GM21825 (cell line): Measurements from ENCODE around the gene CACNA1C.

Experiments
- ATAC-seq: cut with Tn5 transposase; IDR thresholded peaks from one replicate; pipeline ENCODE4 v1.9.1; 2021; ENCODE audit warnings: mild to moderate bottlenecking, moderate library complexity; ENCODE audit not compliant: unreplicated experiment

The CACNA1C gene

DNA sequence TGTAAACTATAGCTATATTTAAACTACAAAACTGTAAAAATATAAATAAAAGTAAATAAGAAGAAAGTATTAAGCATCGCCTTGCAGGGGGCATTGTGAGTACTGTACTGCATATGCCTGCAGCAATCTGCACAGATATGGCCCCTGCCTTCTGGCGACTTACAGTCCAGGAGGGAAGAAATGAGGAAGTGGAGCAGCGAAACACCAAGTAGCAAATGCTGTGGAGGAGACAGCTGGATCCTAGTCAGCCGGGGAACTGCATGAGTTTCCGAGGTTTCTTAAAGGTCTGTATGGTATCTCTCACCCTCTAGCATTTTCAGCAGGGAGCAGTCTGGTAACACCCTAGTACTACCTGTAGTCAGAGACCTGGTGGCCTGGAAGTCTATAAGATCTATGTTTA, 256.9 kb downstream of the CACNA1C start:
- ATAC-seq: no peak

DNA sequence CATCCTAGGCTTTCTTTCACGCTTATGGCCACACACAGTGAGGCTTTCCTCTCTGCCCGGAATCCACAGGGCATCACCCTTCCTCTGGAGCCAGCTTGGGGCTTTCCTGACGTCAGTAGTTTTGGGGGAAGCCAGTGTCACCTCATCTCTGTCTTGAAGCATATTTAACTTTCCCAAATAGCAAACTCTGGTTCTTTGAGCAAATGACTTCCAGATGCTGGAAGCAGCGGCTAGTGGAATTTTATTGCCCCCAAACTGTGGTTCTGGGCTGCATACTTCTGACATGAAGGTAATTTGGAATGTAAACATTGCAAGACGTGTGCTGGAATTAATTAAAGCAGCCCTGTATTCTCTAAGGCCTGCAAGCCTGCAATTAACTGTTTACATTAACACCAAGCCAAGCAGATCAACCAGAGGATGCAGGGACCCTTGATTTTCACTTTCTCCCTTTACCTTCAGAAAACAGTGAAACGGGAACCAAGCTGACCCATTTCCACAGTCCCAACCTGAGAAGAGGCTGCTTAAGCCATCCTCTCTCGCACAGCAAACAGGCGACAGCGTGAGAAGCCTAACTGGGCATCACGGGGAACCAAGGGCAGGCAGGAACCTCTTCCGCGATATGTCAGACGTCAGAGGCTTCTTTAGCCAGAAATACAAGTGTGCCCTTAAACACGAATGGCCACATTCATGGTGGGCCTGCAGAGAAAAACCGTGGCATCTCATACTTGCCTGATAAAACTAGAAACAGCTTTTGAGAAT, 258.4 kb downstream of the CACNA1C start:
- ATAC-seq: no peak

DNA sequence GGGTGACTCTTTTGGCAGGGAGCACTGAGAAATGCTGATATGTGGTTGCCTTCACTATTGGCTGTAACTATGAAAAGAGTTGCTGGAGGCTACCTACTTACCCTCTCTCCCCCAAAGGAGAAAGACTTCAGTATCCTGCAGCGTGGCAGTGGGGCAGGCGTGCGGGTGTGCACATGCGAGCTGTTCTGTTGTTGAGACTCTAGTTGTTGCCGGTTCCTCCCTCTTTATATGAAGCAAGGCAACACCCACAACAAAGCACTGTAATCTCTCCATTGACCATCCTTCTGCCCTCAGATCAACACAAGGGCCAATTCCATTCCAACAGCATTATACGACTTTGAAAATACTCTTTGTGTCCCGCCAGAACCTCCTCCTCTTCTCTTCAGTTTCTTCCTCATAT, 259.4 kb downstream of the CACNA1C start:
- ATAC-seq: no peak

DNA sequence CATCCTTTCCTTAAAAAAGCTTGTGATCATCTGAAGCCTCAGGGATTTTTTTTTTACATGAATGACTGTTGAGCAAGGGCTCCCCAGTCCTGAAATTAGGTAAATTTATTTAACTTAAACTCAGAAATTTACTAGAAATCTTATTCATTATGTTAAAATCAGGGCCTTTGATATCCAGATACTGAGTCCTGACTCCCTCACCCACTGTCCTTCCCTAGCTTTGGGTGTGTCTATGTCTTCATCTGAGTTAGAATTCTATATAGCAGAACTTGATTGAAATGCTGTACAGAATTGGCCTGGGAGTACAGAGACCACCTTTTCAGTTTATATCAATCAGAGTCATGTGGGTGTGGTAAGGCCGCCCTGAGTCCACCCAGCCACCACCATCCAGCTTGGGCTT, 260.0 kb downstream of the CACNA1C start:
- no peak for ATAC-seq

DNA sequence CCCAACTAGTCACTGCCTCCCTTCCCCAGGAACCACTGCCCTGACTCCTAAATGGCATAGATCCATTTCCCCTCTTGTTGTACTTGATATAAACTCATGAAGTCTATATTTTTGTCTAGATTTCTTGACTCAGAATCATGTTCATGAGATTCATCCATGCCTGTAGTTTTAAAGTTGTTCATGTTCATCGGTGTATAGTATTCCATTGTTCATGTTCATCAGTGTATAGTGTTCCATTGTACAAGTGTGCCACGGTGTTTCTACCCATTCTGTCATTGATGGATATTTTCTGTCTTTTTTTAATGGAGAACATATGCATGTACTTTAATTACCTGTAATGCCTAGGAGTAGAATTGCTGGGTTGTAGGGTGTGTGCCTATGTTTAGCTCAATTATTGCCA, 261.7 kb downstream of the CACNA1C start:
- ATAC-seq: no peak

DNA sequence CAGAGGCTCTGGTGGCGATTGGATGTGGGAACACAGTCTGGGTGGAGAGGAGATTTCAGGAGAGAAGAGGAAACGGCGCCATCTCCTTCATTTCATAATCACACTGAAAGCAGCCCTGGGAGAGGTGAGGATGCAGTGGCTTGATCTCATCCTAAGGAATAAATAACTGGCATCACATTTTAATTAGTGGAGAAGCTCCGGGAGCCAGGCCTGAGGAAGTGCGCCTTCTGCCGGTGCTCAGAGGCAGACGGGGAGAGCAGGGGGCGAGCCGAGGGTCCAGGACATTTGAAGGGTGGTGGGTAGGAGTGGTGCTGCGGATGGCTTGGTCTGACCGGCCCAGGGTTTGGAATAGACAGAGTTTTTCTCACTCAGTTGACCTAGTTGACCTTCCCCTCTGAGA, 265.0 kb downstream of the CACNA1C start:
- ATAC-seq: no peak

DNA sequence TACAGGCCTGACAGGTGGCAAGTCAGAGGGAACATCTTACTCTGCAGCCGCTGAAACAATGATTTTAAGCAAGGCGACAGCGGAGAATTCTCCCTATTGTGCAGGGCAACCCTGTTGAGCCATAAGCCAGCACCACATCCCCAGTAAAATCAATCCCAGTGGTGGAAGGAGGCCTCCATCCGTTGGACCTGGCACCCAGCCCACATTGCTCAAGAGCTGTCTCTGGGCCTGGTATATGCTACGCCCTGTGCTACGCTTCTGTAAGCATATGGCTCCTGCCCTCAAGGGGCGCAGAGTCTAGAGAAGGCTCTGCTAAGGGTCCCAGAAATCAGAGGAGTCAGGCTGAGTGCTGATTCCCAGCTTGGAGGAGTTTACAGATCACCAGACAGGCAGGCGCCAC, 265.5 kb downstream of the CACNA1C start:
- no peak for ATAC-seq

DNA sequence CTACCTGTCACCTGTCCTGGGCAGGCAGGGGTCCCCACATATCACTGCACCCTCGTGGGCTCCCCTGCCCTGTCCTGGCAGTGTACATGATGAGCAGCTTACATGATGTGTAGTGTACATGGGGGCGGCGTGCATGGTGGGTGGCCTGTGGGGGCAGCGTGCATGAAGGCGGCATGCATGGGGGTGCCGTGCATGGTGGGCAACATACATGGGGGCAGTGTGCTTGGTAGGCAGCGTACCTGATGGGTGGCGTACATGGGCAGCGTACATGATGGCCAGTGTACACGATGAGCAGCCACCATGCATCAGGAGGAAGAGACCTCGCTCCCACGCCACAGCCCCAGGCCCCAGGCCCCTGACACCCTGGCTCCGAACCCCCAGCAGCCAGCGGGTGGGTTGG, 266.3 kb downstream of the CACNA1C start:
- no peak for ATAC-seq

DNA sequence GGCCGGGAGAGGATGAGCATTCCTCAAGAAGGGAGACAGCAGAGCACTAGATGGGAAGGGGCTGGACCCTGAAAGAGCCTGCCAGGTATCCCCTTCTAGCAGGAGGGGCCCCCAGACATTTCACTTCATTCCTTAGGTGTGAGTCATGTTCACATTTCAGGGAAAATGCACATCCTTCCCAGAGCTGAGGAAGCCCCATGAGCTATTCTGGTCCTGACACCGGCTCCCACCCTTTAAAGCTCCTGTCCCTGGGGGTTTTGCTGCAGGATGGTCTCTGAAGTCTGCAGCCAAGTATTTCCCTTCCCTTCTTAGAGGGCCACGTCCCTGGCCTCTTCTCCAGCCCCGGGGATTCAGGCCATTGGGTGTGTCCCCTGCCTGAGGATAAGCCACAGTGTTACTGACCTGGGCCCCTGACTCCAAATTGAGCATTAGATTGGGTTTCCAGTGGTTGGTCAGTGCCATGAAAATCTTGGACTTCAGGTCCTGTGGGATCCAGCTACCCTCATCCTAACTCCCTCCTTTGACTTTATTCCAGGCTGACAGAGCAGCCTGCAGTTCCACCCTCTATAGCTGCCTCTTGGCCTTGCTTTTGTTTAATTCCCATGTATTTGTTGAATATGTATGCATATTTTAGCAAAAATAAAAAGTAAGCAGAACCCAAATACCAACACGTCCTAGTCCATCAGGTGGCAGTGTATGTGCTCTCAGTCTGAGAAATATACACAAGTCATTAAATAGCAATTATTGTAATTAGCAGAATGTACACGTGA, 267.1 kb downstream of the CACNA1C start:
- ATAC-seq: no peak

DNA sequence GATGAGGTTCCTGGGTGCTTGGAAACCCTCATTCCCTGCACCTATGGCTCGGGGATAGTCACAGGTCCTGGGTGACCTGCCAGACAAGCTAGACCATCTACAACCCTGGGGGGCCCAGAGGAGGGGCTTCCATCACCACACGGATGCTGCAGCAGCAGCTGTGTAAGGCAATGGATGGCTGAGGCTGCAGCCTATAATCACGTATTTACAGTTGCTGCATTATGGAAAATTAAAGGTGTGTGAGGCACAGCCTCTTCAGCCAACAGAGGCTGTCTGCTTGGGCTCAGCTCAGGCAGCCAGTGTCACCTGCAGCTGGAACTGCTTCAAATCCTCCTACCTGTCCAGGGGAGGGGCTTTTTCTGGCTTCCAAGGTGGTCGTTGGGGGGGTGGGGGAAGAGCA, 268.1 kb downstream of the CACNA1C start:
- ATAC-seq: no peak

DNA sequence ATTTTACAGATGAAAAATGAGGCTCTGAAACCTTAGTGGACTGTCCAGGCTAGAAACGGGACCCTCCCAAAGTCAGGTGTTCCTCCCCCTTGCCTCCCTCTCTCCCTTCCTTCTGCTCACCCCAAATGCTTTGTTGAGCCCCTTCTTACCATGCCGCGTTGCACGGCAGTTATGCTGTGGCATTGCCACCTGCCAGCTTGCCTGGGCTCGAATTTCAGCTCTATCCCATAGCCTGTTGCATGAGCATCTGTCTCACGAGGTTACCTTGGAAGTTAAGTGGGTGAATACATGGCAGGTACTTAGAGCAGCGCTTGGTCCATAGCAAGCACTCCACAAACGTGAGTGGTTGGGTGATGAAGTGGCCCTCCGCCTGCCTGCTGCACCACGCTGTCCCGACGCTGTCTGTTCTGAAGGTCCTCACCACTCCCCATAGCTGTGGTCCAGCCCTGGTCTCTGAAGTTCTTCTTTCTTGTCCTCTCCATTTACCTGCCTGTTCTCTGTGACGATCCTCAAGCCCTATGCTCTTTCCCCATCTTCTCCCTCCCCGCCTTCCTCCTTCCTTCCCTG, 269.9 kb downstream of the CACNA1C start:
- no peak for ATAC-seq

DNA sequence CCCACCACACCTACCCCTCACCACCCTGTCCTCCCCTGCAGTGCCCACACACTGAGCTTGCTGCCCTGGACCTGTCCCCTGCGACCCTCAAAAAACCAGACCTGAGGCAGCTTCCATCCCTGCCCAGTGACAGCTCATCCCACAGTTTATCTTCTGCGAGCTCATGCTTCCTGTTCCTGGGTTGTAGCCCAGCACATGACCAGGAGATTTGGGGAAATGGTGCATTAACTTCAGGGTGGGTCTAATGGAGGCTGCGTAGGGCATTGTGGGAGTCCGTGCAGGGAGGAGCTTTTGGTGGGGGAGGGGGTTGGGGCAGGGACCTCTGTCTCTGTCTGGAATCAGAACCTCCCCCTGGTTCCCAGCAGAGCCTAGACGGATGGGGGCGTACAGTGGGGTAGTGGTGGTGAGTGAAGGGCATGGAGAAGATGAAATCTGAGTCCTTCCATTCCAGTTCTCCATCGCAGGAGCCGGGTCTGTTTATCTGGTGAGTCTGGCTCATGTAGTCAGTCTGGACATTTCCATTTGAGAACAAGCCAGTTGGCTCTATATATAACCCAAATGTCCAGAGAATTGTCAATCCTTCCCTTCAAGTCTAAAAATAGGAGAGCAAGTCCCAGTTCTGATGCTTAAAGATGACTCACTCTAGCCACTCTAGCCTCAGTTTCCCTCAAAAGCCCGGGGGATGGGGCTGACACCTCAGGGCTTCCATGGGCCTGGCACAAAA, 270.9 kb downstream of the CACNA1C start:
- no peak for ATAC-seq

DNA sequence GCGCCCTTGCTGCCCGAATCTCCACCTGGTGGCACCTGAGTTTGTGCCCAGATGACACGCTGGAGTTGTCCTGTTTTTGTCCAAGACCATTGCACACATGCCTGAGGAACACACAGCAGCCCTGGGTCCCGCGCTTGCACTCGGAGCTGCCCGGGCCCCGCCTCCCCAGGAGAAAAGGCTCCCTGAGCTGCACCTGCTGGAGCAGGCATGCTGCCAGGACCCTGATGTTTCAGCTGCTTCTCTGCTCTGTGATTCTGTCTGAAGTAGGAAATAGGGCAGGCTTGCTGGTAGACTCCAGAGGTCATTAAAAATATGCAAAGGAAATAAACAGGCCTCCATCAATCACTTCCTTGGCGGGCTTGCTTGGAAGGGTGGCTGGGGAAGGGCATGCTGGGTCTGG, 271.6 kb downstream of the CACNA1C start:
- no peak for ATAC-seq

DNA sequence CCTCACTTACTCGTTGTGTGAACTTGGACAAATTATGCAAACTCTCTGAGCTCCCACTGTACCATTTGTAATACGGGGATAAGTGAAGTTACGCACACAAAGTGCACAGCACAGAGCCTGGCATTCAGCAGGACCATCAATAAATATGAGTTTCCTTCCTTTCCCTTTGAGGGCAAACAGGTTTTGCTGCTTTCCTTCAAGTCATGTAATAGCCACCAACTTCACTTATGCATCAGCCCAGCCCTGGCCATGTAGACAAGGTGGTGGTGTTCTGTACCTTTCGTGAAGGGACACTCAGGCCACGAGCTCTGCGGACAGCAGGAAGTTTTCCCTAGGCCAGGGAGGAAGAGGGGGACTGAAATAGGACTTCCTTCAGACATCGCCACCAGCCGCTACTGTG, 272.7 kb downstream of the CACNA1C start:
- ATAC-seq: no peak

DNA sequence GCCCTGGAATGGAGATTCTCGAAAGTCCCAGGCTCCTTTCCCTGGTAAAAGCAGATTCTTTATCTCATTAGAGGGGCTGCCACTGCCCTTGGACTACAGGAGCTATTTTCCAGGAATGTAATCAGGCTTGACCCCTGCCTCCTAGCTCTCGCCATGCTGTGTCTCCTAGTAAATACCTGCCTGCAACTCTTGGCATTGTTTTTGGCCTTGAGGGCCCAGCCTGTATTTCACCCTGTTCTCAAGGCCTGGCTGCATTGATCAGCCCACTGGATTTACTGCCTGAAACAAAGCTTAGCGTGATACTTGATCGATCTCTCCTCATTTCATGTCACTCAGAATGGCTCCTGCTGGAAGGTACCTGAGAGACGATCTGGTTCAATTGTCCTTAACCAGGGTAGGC, 273.7 kb downstream of the CACNA1C start:
- no peak for ATAC-seq

DNA sequence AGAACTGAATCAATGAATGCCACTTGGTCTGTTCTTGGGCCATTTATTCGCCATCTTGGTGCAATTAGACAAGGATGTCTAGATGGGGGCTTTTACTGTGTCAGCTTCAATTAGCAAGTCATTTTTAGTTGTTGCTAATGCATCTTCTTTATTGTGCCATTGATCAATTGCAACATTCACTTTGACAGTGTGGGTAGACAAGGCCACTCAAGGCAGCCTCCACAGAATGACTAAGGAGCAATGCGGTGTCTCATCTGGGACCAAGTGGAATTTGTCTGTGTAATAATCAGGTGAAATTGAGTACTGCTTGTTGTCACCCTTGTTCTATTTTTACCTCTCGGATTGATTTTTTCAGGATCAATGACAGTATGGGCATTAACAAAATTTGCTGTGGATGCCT, 275.9 kb downstream of the CACNA1C start:
- no peak for ATAC-seq

DNA sequence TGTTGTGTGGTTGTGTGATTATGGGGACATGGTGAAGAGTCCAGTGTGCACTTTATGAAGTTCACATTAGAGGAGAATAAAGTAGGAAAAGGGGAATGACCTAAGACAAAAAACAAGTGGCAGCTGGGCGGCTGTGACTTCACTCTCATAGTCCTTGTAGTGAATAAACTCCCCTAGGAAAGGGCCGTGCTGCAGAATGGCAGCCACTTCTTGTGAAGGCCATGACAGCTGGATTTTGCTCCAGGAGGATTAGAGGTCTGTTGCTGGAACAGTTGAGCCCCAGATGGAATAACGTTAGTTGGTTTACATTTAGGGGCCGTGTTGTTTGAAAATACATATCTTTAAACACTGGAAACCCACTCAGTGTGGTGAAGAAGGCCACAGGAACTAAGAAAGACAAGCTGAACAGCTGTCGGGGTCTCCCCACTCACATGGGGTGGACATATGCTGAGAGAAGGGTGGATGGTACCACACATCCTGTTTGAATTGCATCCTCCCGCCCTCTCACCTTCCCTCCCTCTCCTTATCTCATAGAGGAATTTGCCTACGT, 276.9 kb downstream of the CACNA1C start:
- ATAC-seq: no peak

DNA sequence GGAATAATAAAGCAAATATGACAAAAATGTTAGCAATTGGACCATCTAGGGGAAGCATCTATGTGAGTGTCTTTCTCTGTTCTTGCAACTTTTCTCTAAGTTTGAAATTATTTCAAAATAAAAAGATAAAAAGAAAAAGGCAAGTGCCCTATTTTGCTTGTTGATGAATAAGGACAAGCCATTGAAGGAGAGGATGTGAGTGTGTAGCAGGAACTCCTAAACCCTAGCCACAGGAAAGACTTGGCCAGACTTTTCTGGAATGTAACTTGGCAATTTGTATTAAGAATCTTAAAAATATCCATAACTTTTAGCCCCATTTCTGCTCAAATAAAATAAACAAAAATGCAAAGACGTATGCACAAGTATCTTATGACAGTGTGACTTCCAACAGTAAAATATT, 279.4 kb downstream of the CACNA1C start:
- ATAC-seq: no peak

DNA sequence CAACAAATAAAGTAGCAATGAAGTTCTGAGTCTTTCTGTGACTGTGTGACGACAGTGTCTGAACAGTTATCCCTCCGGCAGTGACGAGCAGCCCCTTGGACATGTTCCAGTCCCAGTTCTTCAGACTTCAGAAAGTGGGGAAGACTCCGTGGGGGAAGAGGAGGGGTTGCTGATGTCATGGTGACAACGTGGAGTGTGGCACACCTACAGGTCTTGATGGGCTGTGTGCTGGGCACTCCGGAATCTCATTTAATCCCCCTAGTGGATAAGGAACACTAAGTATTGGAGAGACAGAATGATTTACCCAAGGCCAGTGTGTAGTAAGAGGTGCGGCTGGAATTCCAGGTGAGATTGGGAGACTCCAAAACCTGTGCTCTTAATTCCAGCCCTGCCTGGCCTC, 280.2 kb downstream of the CACNA1C start:
- no peak for ATAC-seq

DNA sequence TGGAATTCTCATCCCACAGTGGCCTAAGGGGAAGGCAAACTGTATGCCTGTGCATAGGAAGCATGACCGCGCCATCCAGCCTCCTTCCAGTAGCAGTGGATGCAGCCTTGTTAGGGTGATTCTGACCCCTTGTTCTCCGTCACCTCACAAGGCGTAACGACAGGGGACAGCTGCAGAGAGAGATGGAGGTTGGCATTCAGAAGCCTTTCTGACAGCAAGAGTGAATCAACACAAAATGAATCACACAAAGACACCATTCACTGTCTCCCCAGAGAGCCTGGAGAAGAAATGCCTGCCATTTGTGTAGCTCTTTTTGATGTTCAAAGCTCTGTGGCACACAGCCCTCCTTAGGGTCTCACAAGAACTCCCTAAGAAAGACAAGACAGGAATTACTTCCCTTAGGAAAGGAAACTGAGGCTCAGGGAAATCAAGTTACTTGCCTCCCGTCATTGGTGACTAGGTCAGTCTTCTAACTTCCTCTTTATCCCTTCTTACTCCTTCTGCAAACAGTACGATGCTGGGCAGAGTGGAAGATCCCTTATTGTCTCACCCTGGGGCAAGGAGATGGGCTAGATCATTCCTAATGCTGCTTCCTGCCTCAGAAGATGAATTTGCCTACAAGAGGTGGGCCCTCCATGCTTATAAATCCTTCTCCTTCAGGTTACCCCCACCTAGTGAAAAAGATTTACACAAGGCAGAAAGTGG, 280.9 kb downstream of the CACNA1C start:
- no peak for ATAC-seq

DNA sequence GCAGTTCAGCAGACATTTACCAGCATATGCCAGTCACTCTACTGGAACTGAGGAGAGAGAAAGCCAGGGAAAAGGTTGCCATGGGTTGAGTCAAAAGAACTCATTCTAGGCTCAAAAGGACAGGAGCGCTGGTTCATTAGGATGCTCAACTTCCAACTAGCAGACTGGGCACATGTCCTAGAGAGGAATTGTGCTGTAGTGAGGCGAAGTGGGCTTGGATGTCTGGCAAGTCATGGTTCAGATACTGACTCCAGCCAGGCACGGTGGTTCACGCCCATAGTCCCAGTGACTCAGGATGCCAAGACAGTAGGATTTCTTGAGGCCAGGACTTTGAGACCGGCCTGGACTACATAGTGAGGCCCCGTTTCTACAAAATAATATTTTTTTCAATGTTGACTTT, 281.5 kb downstream of the CACNA1C start:
- ATAC-seq: no peak
